GM12873 (cell line): Measurements from ENCODE around the gene DCUN1D5.

Experiments used
- TF ChIP-seq, protein P1 (sequence below): IDR thresholded peaks from 2 replicates; pipeline ENCODE4 v1.5.1; 2012; ENCODE audit warnings: low read depth, mild to moderate bottlenecking, moderate library complexity, low read length, control low read depth; ENCODE audit not compliant: insufficient read depth; ENCODE audit errors: missing control alignments

The DCUN1D5 gene

DNA sequence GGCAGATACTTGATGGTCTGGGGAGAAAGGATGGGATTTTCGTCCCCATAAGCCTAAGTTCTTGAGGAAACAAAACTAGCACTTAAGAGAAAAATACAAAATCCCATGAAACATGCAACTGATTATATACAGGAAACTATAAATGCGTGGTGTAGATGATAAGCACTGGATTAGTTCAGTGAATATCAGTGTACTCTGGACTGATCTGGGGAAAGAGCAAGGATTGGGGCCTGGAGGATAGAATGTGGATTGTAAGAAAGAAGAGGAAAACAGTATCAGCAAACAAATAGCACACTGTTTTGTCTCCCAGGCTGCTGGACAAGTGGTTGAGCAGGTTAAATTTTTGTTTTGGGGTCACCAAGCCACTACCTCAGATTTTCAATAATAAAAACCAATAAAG, 49.8 kb downstream of the DCUN1D5 start:
- TF ChIP-seq, protein P1, sequence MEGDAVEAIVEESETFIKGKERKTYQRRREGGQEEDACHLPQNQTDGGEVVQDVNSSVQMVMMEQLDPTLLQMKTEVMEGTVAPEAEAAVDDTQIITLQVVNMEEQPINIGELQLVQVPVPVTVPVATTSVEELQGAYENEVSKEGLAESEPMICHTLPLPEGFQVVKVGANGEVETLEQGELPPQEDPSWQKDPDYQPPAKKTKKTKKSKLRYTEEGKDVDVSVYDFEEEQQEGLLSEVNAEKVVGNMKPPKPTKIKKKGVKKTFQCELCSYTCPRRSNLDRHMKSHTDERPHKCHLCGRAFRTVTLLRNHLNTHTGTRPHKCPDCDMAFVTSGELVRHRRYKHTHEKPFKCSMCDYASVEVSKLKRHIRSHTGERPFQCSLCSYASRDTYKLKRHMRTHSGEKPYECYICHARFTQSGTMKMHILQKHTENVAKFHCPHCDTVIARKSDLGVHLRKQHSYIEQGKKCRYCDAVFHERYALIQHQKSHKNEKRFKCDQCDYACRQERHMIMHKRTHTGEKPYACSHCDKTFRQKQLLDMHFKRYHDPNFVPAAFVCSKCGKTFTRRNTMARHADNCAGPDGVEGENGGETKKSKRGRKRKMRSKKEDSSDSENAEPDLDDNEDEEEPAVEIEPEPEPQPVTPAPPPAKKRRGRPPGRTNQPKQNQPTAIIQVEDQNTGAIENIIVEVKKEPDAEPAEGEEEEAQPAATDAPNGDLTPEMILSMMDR: no peak

DNA sequence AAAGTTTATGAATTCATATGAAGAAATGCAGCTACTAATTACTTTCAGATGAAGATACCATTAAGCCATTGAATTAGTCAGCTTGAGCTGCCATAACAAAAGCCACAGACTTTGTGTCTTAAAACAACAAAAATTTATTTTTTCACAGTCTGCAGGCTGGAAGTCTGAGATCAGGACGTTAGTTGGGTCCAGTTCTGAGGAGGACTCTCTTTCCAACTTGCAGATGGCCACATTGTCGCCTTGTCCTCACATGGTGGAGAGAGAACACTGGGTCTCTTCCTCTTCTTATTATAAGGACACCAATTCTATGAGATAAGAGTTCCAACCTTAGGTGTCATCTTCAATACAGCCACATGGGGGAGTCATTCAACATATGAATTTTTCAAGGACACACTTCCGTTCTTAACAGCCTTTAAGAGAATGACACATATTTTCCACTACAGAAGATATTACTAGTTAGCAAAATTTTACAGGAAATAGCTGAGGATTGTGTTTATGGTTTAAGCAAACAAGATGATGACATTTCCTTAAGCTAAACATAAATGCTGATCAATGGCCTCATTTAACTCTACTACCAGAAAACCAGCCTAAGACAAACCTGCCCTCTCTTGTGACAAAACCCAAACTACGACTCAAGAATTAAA, 56.0 kb downstream of the DCUN1D5 start:
- TF ChIP-seq, protein P1: peak; percentile 63

DNA sequence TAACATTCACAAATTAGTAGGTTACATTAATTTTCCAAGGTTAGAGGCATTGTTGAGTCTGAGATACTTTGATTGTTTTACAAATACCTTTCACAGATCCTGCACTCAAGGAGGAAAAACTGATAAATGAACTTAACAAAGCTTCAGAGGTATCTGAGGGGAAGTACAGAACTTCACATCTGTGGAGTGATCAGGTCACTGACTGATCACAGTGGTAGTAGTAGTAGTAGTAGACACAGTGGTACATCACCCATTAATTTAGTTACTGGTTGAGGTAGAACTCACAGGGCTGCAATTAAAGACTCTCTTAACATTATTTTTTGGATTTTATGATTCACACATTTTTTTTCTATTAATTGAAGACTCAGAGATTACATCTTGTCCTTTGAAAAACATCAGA, 56.7 kb downstream of the DCUN1D5 start:
- TF ChIP-seq, protein P1: no peak

DNA sequence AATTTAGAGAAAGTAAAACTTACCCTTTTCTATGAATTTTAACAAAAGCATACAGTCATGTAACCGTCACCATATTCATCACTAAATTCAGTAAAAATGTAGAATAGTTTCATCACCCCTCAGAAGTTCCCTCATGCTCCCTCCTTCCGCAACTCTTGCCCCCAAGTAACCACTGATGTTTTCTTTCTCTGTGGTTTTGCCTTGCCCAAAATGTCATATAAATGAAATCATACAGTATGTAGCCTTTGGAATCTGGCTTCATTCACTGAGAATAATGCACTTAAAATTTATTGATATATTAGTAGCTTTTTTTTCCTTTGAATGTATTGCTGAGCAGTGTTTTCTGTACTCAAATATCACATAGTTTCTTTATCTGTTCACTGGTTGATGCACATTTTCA, 60.1 kb downstream of the DCUN1D5 start:
- TF ChIP-seq, protein P1: no peak

DNA sequence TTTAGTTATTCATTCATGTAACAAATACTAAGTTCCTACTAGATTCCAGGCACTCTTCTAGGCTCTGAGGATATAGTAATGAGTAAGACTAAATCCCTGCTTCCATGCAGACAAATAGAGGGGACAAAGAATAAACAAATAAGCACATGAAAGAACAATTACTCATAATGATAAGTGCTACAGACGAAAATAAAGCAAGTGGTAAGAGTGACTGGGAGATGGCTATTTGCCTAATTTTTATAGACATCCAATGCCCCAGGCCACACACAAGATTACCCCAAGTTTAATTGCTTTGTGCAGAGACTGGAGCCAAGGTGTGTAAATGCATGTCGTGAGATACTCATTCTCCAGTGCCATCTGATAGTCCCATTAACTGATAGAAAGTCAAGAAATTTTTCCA, 62.6 kb downstream of the DCUN1D5 start:
- TF ChIP-seq, protein P1: no peak

DNA sequence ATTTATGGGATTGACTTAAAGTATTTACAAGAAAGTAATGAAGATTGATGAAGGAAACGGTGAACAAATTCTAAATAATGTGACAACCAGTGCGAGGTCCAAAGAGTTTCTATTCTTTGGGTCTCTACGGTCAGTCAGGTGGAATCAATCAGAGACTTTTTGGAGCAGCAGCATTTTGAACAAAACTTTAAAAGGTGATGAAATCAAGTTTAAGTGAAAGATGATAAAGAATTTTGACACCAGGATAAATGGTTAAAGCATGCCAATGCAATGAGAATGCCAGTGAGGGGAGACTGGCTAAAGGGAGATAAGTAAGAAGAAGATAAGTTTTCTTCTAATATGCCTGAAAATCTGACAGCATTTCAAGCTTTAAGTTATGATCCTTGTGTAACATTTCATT, 67.9 kb downstream of the DCUN1D5 start:
- TF ChIP-seq, protein P1: no peak

DNA sequence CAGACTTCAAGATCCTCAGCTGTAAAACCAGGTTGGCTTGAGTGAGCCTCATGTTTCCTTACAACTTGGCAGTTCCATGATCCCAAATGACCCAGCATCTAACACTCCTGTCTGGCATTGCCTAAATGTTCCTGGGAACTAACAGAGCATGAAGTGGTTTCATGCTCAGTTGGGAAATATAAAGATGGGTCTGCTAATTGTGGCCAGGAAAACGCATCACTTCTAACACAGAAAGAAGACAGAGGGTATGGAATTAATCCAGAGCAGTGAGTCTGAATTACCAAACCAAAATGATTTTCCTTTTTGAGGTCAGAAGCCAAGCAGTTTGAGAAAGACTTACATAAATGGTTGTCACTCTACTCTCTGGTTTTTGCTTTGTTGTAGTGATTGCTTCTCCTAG, 75.9 kb downstream of the DCUN1D5 start:
- TF ChIP-seq, protein P1: no peak
